H9 (cell line): ENCODE data around the gene ADGRD1. TPM values are rescaled to one million over a fixed set of nuclear protein-coding genes. Genes with fewer than 3 reads are reported as not detected.

Source experiments
- DNase-seq: peaks from one replicate; pipeline ENCODE4 v3.0.0-alpha.2; 2017
- H2AFZ ChIP-seq: one replicate; pipeline ENCODE4 v1.6.1; 2013; ENCODE audit warnings: mild to moderate bottlenecking, low read length, control low read depth, moderate library complexity
- H2AK5ac ChIP-seq: 2 replicates; pipeline ENCODE4 v1.6.1; 2013; ENCODE audit warnings: low read length, control low read depth, mixed read lengths; ENCODE audit not compliant: insufficient read length
- H2BK120ac ChIP-seq: one replicate; pipeline ENCODE4 v1.6.1; 2013; ENCODE audit warnings: low read depth, mild to moderate bottlenecking, low read length, control low read depth, inconsistent platforms; ENCODE audit not compliant: poor library complexity, severe bottlenecking
- H2BK12ac ChIP-seq: 2 replicates; pipeline ENCODE4 v1.6.1; 2013; ENCODE audit warnings: low read length, control low read depth, mixed read lengths, low read depth; ENCODE audit not compliant: insufficient read length
- H2BK15ac ChIP-seq: 2 replicates; pipeline ENCODE4 v1.6.1; 2013; ENCODE audit warnings: low read depth, low read length, control low read depth
- H2BK20ac ChIP-seq: one replicate; pipeline ENCODE4 v1.6.1; 2013; ENCODE audit warnings: low read depth, mild to moderate bottlenecking, low read length, control low read depth, inconsistent platforms; ENCODE audit not compliant: poor library complexity, severe bottlenecking
- H2BK5ac ChIP-seq: 2 replicates; pipeline ENCODE4 v1.6.1; 2013; ENCODE audit warnings: low read length, control low read depth, mixed read lengths; ENCODE audit not compliant: insufficient read length
- H3K14ac ChIP-seq: 2 replicates; pipeline ENCODE4 v1.6.1; 2013; ENCODE audit warnings: low read length, control low read depth; ENCODE audit not compliant: insufficient read depth
- H3K18ac ChIP-seq: 2 replicates; pipeline ENCODE4 v1.6.1; 2013; ENCODE audit warnings: low read depth, mild to moderate bottlenecking, mixed read lengths, low read length, control low read depth; ENCODE audit not compliant: insufficient read length
- H3K23ac ChIP-seq: 2 replicates; pipeline ENCODE4 v1.6.1; 2013; ENCODE audit warnings: low read length, control low read depth, mixed read lengths, low read depth; ENCODE audit not compliant: insufficient read length
- H3K23me2 ChIP-seq: 2 replicates; pipeline ENCODE4 v1.6.1; 2013; ENCODE audit warnings: low read depth, mild to moderate bottlenecking, mixed read lengths, low read length, control low read depth; ENCODE audit not compliant: insufficient read length, poor library complexity, severe bottlenecking
- H3K27ac ChIP-seq: 2 replicates; pipeline ENCODE4 v1.5.1; 2013; ENCODE audit warnings: low read length, control low read depth, mixed read lengths, low read depth; ENCODE audit not compliant: insufficient read length
- H3K27me3 ChIP-seq: 2 replicates; pipeline ENCODE4 v1.6.1; 2013; ENCODE audit warnings: low read length, control low read depth, inconsistent platforms; ENCODE audit not compliant: insufficient read depth
- H3K4ac ChIP-seq: 2 replicates; pipeline ENCODE4 v1.6.1; 2013; ENCODE audit warnings: low read depth, mild to moderate bottlenecking, control low read depth, inconsistent platforms, low read length, moderate library complexity
- H3K4me1 ChIP-seq: 2 replicates; pipeline ENCODE4 v1.6.1; 2013; ENCODE audit warnings: low read length, control low read depth, inconsistent platforms; ENCODE audit not compliant: insufficient read depth
- H3K4me2 ChIP-seq: 2 replicates; pipeline ENCODE4 v1.6.1; 2013; ENCODE audit warnings: low read length, control low read depth, mixed read lengths; ENCODE audit not compliant: insufficient read length, insufficient read depth
- H3K56ac ChIP-seq: 2 replicates; pipeline ENCODE4 v1.6.1; 2013; ENCODE audit warnings: low read depth, mild to moderate bottlenecking, mixed read lengths, low read length, control low read depth; ENCODE audit not compliant: insufficient read length
- H3K79me1 ChIP-seq: 2 replicates; pipeline ENCODE4 v1.6.1; 2013; ENCODE audit warnings: low read depth, mild to moderate bottlenecking, moderate library complexity, low read length, control low read depth, inconsistent platforms; ENCODE audit not compliant: insufficient read depth, poor library complexity, severe bottlenecking
- H3K79me2 ChIP-seq: 2 replicates; pipeline ENCODE4 v1.6.1; 2013; ENCODE audit warnings: low read length, control low read depth, inconsistent platforms; ENCODE audit not compliant: insufficient read depth
- H3K9ac ChIP-seq: 2 replicates; pipeline ENCODE4 v1.6.1; 2013; ENCODE audit warnings: low read length, control low read depth, mixed read lengths; ENCODE audit not compliant: insufficient read length; ENCODE audit errors: extremely low read depth
- H3K9me3 ChIP-seq: one replicate; pipeline ENCODE4 v1.6.1; 2013; ENCODE audit warnings: low read depth, low read length, inconsistent platforms; ENCODE audit not compliant: control insufficient read depth
- H3T11ph ChIP-seq: one replicate; pipeline ENCODE4 v1.6.1; 2013; ENCODE audit warnings: mild to moderate bottlenecking, low read length, control low read depth, inconsistent platforms
- H4K20me1 ChIP-seq: one replicate; pipeline ENCODE4 v1.6.1; 2013; ENCODE audit not compliant: control insufficient read depth, insufficient read length, insufficient read depth
- H4K5ac ChIP-seq: 2 replicates; pipeline ENCODE4 v1.6.1; 2013; ENCODE audit warnings: low read depth, mild to moderate bottlenecking, mixed read lengths, low read length, control low read depth; ENCODE audit not compliant: insufficient read length
- H4K8ac ChIP-seq: replicated peaks from 2 replicates; pipeline ENCODE4 v1.6.1; 2013; ENCODE audit warnings: low read length, control low read depth, mixed read lengths, low read depth; ENCODE audit not compliant: insufficient read length
- H4K91ac ChIP-seq: 2 replicates; pipeline ENCODE4 v1.6.1; 2013; ENCODE audit warnings: low read depth, mild to moderate bottlenecking, moderate library complexity, mixed read lengths, low read length, control low read depth; ENCODE audit not compliant: insufficient read length
- H3K27ac Mint-ChIP-seq, 3 experiments: 2 replicates in 2 of 3; 3 replicates in 1 of 3; pipeline ENCODE4 v1.8.0; 2020 to 2021; ENCODE audit warnings: mixed read lengths in 3 of 3, mild to moderate bottlenecking in 1 of 3, moderate library complexity in 1 of 3
- H3K27me3 Mint-ChIP-seq: 2 replicates; pipeline ENCODE4 v1.8.0; 2021; ENCODE audit warnings: low read depth, mild to moderate bottlenecking, moderate library complexity, mixed read lengths
- H3K36me3 Mint-ChIP-seq, 3 experiments: 2 replicates in 2 of 3; 3 replicates in 1 of 3; pipeline ENCODE4 v1.8.0; 2020 to 2021; ENCODE audit warnings: low read depth in 3 of 3, mixed read lengths in 3 of 3; ENCODE audit not compliant: insufficient read depth in 1 of 3
- H3K4me1 Mint-ChIP-seq, 2 experiments: 2 replicates each; pipeline ENCODE4 v1.8.0; 2020; ENCODE audit warnings: mixed read lengths in 2 of 2
- H3K4me3 Mint-ChIP-seq, 2 experiments: 2 replicates in 1 of 2; 3 replicates in 1 of 2; pipeline ENCODE4 v1.8.0; 2020 to 2021; ENCODE audit warnings: mild to moderate bottlenecking in 2 of 2, mixed read lengths in 2 of 2, moderate library complexity in 1 of 2
- H3K9me3 Mint-ChIP-seq, 2 experiments: 2 replicates in 1 of 2; 3 replicates in 1 of 2; pipeline ENCODE4 v1.8.0; 2020; ENCODE audit warnings: mild to moderate bottlenecking in 2 of 2, mixed read lengths in 2 of 2, moderate library complexity in 1 of 2
- WGBS: extraction: QIAGEN DNeasy Blood & Tissue Kit; methylation state at CpG from one replicate; pipeline ENCODE4 v1.1.7; 2013; ENCODE audit warnings: missing lambda C conversion rate, low lambda C conversion rate, mixed read lengths; ENCODE audit not compliant: insufficient read length; ENCODE audit errors: extremely low coverage; 5-methylcytosine and 5-hydroxymethylcytosine counted together
- total RNA-seq: library from RNA; stranded (reverse); gene quantifications from 2 replicates; pipeline ENCODE4 v1.2.1, GENCODE V29; 2021
- TF ChIP-seq, protein P1 (sequence below): fragments of 200-600 bp; sonication (generic); conservative IDR thresholded peaks from 3 replicates; pipeline ENCODE4 v1.8.0; 2021; ENCODE audit warnings: antibody characterized with exemption, mild to moderate bottlenecking

The ADGRD1 gene
- total RNA-seq, 1 experiment from 2014 or later, result 0.52 TPM

DNA sequence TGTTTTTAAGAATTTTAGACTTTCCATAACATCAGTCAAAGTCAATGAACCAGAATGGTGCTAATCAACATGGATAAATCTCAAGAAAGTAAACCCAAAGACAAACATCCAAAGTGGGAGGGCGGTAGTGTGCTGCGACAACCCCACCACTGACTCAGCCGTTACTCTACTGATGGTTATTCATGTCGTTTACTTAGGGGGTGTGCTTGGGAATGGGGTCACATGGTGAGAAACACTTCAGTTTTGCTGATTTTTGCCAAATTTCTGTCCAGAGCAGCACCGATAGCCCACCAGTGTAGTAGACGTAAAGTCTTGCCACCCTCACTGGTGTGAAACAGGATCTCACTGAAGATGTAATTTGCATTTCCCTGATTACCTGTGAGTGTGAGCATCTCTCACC is 99.9 kb downstream of the ADGRD1 start:
- H2AFZ ChIP-seq, result no peak overlapping the region
- no peaks in the 10 kb centered on the region for H3K36me3 Mint-ChIP-seq

More for the DNA sequence above, 99.9 kb downstream of the ADGRD1 start:
- H4K5ac ChIP-seq, result peak overlapping the region; percentile 53
- H3K27me3 Mint-ChIP-seq, result peaks cover 3% of the 10 kb centered on the region
- no peaks in the 10 kb centered on the region for H3K9me3 ChIP-seq
- H4K8ac ChIP-seq, result no peak overlapping the region
- no peak overlapping the region for H3K27ac ChIP-seq
- peaks cover 4 to 6% of the 10 kb centered on the region in 2 experiments for H3K4me1 Mint-ChIP-seq
- no peak overlapping the region for H3K4me2 ChIP-seq
- H3K18ac ChIP-seq, result no peak overlapping the region
- H2AK5ac ChIP-seq, result no peak overlapping the region
- H3K4me3 Mint-ChIP-seq, result no peak overlapping the region
- H2BK12ac ChIP-seq, result no peak overlapping the region
- H3T11ph ChIP-seq, result no peak overlapping the region
- no peak overlapping the region for H3K9ac ChIP-seq
- no peak overlapping the region for H3K23ac ChIP-seq
- TF ChIP-seq, protein P1, sequence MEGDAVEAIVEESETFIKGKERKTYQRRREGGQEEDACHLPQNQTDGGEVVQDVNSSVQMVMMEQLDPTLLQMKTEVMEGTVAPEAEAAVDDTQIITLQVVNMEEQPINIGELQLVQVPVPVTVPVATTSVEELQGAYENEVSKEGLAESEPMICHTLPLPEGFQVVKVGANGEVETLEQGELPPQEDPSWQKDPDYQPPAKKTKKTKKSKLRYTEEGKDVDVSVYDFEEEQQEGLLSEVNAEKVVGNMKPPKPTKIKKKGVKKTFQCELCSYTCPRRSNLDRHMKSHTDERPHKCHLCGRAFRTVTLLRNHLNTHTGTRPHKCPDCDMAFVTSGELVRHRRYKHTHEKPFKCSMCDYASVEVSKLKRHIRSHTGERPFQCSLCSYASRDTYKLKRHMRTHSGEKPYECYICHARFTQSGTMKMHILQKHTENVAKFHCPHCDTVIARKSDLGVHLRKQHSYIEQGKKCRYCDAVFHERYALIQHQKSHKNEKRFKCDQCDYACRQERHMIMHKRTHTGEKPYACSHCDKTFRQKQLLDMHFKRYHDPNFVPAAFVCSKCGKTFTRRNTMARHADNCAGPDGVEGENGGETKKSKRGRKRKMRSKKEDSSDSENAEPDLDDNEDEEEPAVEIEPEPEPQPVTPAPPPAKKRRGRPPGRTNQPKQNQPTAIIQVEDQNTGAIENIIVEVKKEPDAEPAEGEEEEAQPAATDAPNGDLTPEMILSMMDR, result no peak
- no peak overlapping the region for H2BK20ac ChIP-seq
- no peak for DNase-seq
- no peak overlapping the region for H2BK5ac ChIP-seq
- no peak overlapping the region for H3K14ac ChIP-seq
- H4K91ac ChIP-seq, result no peak overlapping the region
- no peaks in the 10 kb centered on the region for H3K79me2 ChIP-seq
- peak overlapping the region in 1 of 3 experiments; percentile 8; a peak in 1 of 7 replicates for H3K27ac Mint-ChIP-seq
- no peaks in the 10 kb centered on the region for H3K27me3 ChIP-seq
- WGBS, result no CpG with 5 or more reads among the region's 6 CpGs
- H4K20me1 ChIP-seq, result no peaks in the 10 kb centered on the region
- H3K4ac ChIP-seq, result no peak overlapping the region
- H3K79me1 ChIP-seq, result no peaks in the 10 kb centered on the region
- H3K9me3 Mint-ChIP-seq, result no peaks in the 10 kb centered on the region
- no peaks in the 10 kb centered on the region for H3K23me2 ChIP-seq
- H2BK15ac ChIP-seq, result no peak overlapping the region
- H3K4me1 ChIP-seq, result no peaks in the 10 kb centered on the region
- H2BK120ac ChIP-seq, result no peak overlapping the region
- H3K56ac ChIP-seq, result no peak overlapping the region
